ENCODE results near the gene CREBBP. TPM values are rescaled to one million over a fixed set of nuclear protein-coding genes. Genes with fewer than 3 reads are reported as not detected.
A peak's percentile ranks its signal among the peaks of the same experiment; 100 is the strongest.

CREBBP gene
- total RNA-seq, 1 donor from 2014 or later: 109 TPM

DNA sequence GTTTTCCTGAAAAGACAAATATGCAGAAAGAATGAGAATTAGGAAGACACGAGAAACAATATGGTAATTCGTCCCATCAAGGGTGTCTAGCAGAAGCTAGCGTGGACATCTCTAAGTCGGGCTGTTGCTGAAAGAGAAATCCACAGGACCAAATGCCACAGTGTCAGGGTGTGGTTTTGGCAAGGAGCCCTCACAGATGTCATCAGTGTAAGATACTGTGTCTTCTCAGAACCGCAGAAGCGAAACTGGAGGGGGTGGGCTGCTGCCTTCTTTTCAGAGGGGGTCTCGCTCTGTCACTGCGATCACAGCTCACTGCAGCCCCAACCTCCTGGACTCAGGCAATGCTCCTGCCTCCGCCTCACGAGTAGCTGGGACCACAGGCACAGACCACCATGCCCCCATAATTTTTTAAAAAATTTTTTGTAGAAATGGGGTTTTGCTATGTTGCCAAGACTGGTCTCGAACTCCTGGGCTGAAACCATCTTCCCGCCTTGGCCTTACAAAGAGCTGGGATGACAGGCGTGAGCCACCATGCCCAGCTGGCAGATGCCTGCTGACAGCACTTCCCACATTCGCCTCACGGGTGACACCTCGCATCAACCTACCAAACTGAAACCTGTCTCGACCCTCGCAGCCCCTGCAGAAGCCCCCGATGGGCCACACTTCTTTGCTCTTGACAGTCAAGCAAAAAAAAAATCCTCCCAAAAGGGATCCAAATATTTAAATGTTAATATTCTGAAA lies 189.4 kb downstream of the CREBBP start:
- H3K27ac Mint-ChIP-seq (ENCODE audit: unreplicated experiment): peak overlapping the region; percentile 78
- no peak for DNase-seq (ENCODE audit: extremely low spot score, unreplicated experiment)
- H3K27me3 Mint-ChIP-seq (ENCODE audit: unreplicated experiment): no peaks in the 10 kb centered on the region
- H3K4me3 Mint-ChIP-seq (ENCODE audit: unreplicated experiment): peak overlapping the region; percentile 40
- TF ChIP-seq, protein P1, sequence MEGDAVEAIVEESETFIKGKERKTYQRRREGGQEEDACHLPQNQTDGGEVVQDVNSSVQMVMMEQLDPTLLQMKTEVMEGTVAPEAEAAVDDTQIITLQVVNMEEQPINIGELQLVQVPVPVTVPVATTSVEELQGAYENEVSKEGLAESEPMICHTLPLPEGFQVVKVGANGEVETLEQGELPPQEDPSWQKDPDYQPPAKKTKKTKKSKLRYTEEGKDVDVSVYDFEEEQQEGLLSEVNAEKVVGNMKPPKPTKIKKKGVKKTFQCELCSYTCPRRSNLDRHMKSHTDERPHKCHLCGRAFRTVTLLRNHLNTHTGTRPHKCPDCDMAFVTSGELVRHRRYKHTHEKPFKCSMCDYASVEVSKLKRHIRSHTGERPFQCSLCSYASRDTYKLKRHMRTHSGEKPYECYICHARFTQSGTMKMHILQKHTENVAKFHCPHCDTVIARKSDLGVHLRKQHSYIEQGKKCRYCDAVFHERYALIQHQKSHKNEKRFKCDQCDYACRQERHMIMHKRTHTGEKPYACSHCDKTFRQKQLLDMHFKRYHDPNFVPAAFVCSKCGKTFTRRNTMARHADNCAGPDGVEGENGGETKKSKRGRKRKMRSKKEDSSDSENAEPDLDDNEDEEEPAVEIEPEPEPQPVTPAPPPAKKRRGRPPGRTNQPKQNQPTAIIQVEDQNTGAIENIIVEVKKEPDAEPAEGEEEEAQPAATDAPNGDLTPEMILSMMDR (IDR thresholded peaks at IDR 0.05): no peak
- H3K9me3 Mint-ChIP-seq (ENCODE audit: unreplicated experiment): no peaks in the 10 kb centered on the region
- peaks cover 18% of the 10 kb centered on the region for H3K4me1 Mint-ChIP-seq (ENCODE audit: unreplicated experiment)
- H3K36me3 Mint-ChIP-seq (ENCODE audit: unreplicated experiment): peaks cover 17% of the 10 kb centered on the region

DNA sequence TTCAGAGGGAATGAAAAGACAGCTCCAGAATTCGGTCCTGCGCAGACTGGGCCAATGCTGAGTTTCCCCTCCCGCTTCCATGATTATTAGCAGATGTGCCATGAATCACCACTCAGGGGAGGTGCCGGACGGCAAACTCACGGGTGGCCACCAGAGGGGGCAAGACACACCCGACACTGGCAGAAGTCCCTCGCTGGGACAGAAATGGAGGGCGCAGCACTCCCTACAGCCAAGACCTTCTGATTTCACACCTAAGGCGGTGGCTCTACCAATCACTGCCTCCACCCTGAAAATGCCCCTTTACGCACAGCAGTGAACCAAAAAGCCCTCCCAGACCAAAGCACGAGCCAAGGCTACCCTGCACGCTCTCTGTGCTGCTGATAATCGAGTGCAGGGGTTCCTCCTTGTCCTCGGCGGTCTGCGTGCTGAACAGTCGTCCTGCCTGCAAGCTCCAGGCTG lies 190.0 kb downstream of the CREBBP start:
- peaks cover 21% of the 10 kb centered on the region for H3K36me3 Mint-ChIP-seq (ENCODE audit: unreplicated experiment)
- H3K4me3 Mint-ChIP-seq (ENCODE audit: unreplicated experiment): peak overlapping the region; percentile 40
- H3K4me1 Mint-ChIP-seq (ENCODE audit: unreplicated experiment): peaks cover 18% of the 10 kb centered on the region
- TF ChIP-seq, protein P1 (IDR thresholded peaks at IDR 0.05): peak; percentile 96
- H3K27ac Mint-ChIP-seq (ENCODE audit: unreplicated experiment): peak overlapping the region; percentile 78
- no peaks in the 10 kb centered on the region for H3K9me3 Mint-ChIP-seq (ENCODE audit: unreplicated experiment)
- peak; percentile 98 for DNase-seq (ENCODE audit: extremely low spot score, unreplicated experiment)
- no peaks in the 10 kb centered on the region for H3K27me3 Mint-ChIP-seq (ENCODE audit: unreplicated experiment)

DNA sequence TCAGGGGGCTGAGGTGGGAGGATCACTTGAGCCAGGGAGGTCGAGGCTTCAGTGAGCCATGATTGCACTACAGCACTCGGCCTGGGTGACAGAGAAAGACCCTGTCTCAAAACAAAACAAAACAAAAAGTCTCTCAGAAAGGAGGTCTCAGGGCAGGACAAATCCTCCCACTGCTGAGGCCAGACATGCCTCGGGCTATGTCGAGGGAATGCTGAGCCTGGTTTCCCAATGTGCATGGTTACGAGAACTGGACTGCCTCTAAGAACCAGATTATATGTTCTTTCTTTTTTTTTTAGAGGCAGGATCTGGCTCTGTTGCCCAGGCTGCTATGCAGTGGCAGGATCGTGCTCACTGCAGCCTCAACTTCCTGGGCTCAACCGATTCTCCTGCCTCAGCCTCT lies 190.8 kb downstream of the CREBBP start:
- Mint-ChIP-seq H3K9me3 (ENCODE audit: unreplicated experiment) (no peaks in the 10 kb centered on the region), H3K27me3 (ENCODE audit: unreplicated experiment) (no peaks in the 10 kb centered on the region), H3K4me1 (ENCODE audit: unreplicated experiment) (peaks cover 18% of the 10 kb centered on the region), H3K36me3 (ENCODE audit: unreplicated experiment) (peaks cover 23% of the 10 kb centered on the region), H3K27ac (ENCODE audit: unreplicated experiment) (peak overlapping the region; percentile 78), H3K4me3 (ENCODE audit: unreplicated experiment) (no peak overlapping the region)
- TF ChIP-seq, protein P1 (IDR thresholded peaks at IDR 0.05): no peak
- DNase-seq (ENCODE audit: extremely low spot score, unreplicated experiment): no peak

DNA sequence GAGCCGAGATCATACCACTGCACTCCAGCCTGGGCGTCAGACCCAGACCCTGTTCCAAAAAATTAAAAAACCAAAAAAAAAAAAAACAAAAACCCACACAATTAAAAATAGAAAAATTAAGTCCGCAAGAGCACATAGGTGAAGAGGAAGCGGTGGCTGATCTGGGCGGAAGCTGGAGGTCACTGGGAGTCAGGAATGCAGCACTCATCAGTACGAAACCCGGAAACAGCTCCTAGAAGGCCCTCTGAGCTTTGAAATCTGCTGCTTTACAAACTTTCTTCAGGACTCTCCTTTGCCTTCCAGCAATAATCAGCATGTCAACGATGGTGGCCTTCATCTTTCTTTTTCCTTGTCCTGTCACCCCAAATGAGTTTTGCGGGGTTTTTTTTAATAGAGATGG lies 192.7 kb downstream of the CREBBP start:
- Mint-ChIP-seq H3K4me1 (ENCODE audit: unreplicated experiment) (peaks cover 18% of the 10 kb centered on the region), H3K36me3 (ENCODE audit: unreplicated experiment) (peaks cover 25% of the 10 kb centered on the region), H3K4me3 (ENCODE audit: unreplicated experiment) (no peak overlapping the region), H3K27me3 (ENCODE audit: unreplicated experiment) (no peaks in the 10 kb centered on the region), H3K27ac (ENCODE audit: unreplicated experiment) (no peak overlapping the region), H3K9me3 (ENCODE audit: unreplicated experiment) (no peaks in the 10 kb centered on the region)
- DNase-seq (ENCODE audit: extremely low spot score, unreplicated experiment): no peak
- TF ChIP-seq, protein P1 (IDR thresholded peaks at IDR 0.05): no peak

DNA sequence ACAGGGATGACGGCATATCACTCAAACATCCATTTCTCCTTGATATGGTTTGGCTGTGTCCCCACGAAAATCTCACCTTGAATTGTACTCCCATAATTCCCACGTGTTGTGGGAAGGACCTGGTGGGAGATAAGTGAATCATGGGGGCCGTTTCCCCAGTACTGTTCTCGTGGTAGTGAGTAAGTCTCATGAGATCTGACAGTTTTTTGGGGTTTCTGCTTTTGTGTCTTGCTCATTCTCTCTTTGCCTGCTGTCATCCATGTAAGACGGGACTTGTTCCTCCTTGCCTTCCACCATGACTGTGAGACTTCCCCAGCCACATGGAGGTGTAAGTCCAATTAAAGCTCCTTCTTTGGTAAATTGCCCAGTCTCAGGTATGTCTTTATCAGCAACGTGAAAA lies 193.5 kb downstream of the CREBBP start:
- Mint-ChIP-seq H3K9me3 (ENCODE audit: unreplicated experiment) (no peaks in the 10 kb centered on the region), H3K4me1 (ENCODE audit: unreplicated experiment) (peaks cover 18% of the 10 kb centered on the region), H3K4me3 (ENCODE audit: unreplicated experiment) (no peak overlapping the region), H3K27ac (ENCODE audit: unreplicated experiment) (no peak overlapping the region), H3K36me3 (ENCODE audit: unreplicated experiment) (peaks cover 31% of the 10 kb centered on the region), H3K27me3 (ENCODE audit: unreplicated experiment) (no peaks in the 10 kb centered on the region)
- TF ChIP-seq, protein P1 (IDR thresholded peaks at IDR 0.05): no peak
- no peak for DNase-seq (ENCODE audit: extremely low spot score, unreplicated experiment)

Measured in osteocyte (in vitro differentiated cells).